ENCODE measurements around the gene GRPEL1.

GRPEL1 gene

DNA sequence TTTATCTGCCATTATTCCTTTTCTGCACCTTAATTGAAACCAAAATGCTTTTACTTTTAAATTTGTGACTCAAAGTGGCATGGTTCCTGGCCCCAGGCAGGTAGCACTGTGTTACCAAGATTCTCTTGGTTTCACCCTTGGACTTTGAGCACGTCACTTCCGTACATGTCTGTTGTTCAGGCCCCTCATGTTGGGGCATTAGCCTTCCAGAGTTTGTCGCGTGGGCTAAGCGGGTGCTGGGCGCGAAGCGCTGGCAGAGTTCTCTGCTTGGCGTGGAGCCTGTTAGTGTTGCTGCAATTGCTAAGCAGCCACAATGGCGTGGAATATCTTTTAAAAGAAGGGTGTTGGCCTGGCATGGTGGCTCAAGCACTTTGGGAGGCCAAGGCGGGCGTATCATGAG, 38.7 kb downstream of the GRPEL1 start:
- Histone ChIP-seq H3K27ac (no peak overlapping the region), H3K4me3 (ENCODE audit: low read depth in 1 of 2, low read length in 1 of 2) (no peak overlapping the region), H3K36me3 (peaks cover 90% of the 10 kb centered on the region), H3K4me1 (ENCODE audit: control insufficient read depth in 1 of 2, insufficient read depth in 1 of 2, low read depth in 1 of 2, low read length in 1 of 2) (no peaks in the 10 kb centered on the region), H3K27me3 (no peaks in the 10 kb centered on the region), H3K9me3 (no peaks in the 10 kb centered on the region)
- TF ChIP-seq, protein P1, sequence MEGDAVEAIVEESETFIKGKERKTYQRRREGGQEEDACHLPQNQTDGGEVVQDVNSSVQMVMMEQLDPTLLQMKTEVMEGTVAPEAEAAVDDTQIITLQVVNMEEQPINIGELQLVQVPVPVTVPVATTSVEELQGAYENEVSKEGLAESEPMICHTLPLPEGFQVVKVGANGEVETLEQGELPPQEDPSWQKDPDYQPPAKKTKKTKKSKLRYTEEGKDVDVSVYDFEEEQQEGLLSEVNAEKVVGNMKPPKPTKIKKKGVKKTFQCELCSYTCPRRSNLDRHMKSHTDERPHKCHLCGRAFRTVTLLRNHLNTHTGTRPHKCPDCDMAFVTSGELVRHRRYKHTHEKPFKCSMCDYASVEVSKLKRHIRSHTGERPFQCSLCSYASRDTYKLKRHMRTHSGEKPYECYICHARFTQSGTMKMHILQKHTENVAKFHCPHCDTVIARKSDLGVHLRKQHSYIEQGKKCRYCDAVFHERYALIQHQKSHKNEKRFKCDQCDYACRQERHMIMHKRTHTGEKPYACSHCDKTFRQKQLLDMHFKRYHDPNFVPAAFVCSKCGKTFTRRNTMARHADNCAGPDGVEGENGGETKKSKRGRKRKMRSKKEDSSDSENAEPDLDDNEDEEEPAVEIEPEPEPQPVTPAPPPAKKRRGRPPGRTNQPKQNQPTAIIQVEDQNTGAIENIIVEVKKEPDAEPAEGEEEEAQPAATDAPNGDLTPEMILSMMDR (IDR thresholded peaks at IDR 0.05), result no peak

DNA sequence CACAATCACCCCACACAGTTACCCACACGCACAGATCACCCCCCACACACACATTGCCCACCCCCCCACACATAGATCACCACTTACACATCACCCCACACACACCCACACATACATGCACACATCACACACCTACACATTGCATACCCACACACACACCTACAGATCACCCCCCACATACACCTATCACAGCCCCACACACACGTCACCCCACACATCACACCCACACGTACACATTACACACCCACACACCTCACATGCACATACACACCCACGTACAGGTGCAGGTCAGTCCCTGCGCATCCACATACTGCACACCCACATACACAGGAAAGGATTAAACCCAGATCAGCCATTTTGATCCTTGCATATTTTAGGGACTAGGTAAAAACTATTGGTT, 40.0 kb downstream of the GRPEL1 start:
- Histone ChIP-seq H3K27me3 (no peaks in the 10 kb centered on the region), H3K36me3 (peaks cover 96% of the 10 kb centered on the region), H3K4me1 (ENCODE audit: control insufficient read depth in 1 of 2, insufficient read depth in 1 of 2, low read depth in 1 of 2, low read length in 1 of 2) (no peaks in the 10 kb centered on the region), H3K27ac (no peak overlapping the region), H3K9me3 (no peaks in the 10 kb centered on the region), H3K4me3 (ENCODE audit: low read depth in 1 of 2, low read length in 1 of 2) (no peak overlapping the region)
- TF ChIP-seq, protein P1 (IDR thresholded peaks at IDR 0.05), result no peak

DNA sequence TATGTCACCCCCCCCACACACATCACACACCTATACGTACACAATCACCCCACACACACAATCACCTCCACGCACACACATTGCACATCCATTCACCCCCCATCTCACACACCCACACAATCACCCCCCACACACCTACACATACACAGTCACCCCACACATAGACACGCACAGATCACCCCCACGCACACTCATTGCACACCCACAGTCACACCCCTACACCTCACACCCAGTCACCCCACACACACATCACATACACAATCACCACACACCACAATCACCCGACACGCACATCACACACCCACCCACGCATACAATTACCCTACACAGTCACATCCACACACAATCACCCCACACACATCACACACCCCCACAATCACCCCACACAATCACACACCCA, 40.6 kb downstream of the GRPEL1 start:
- H3K27ac ChIP-seq, result no peak overlapping the region
- no peaks in the 10 kb centered on the region for H3K4me1 ChIP-seq (ENCODE audit: control insufficient read depth in 1 of 2, insufficient read depth in 1 of 2, low read depth in 1 of 2, low read length in 1 of 2)
- H3K36me3 ChIP-seq, result peaks cover 97% of the 10 kb centered on the region
- H3K9me3 ChIP-seq, result no peaks in the 10 kb centered on the region
- TF ChIP-seq, protein P1 (IDR thresholded peaks at IDR 0.05), result no peak
- H3K27me3 ChIP-seq, result no peaks in the 10 kb centered on the region
- no peak overlapping the region for H3K4me3 ChIP-seq (ENCODE audit: low read depth in 1 of 2, low read length in 1 of 2)

DNA sequence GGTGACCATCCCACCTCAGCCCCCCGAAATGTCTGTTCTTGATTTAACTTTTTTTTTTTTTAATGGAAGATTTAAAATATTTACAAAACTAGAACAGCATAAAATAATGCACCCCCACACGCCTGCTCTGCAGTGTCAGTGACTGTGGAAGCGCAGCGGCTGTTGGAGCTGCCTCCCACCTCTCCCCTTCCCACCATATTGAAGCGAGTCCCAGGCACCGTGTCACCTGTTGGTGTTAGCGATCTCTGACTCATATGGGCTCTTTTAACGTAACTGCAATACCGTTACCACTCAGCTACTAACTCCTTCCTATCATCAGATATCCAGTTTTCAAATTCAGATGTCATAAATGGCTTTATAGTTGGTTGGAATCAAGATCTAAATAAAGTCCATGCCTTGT, 41.8 kb downstream of the GRPEL1 start:
- TF ChIP-seq, protein P1 (IDR thresholded peaks at IDR 0.05), result no peak
- Histone ChIP-seq H3K27me3 (no peaks in the 10 kb centered on the region), H3K36me3 (peaks cover 97% of the 10 kb centered on the region), H3K9me3 (no peaks in the 10 kb centered on the region), H3K4me3 (ENCODE audit: low read depth in 1 of 2, low read length in 1 of 2) (no peak overlapping the region), H3K27ac (no peak overlapping the region), H3K4me1 (ENCODE audit: control insufficient read depth in 1 of 2, insufficient read depth in 1 of 2, low read depth in 1 of 2, low read length in 1 of 2) (no peaks in the 10 kb centered on the region)

DNA sequence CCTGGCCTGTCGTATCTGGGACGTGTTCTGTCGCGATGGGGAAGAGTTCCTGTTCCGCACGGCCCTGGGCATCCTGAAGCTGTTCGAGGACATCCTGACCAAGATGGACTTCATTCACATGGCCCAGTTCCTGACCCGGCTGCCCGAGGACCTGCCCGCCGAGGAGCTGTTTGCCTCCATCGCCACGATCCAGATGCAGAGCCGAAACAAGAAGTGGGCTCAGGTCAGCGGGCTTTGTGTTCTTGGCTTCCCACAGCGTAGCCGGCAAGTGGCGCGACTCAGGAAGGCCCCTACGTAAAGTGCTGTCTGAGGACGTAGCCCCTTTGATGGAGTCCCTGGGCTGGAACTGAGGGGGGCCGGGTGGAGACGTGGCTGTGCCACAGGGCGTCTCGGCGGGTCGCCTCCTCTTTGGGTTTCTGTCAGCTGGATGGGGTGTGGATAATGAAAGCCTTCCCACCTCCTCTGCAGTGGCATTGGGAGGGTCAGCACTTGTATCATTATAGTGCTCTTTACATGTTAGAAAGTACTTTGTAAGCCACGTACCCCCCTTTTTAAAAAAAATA, 42.7 kb downstream of the GRPEL1 start:
- H3K9me3 ChIP-seq, result no peaks in the 10 kb centered on the region
- H3K36me3 ChIP-seq, result peaks cover 93% of the 10 kb centered on the region
- no peak overlapping the region for H3K4me3 ChIP-seq (ENCODE audit: low read depth in 1 of 2, low read length in 1 of 2)
- H3K27me3 ChIP-seq, result no peaks in the 10 kb centered on the region
- H3K4me1 ChIP-seq (ENCODE audit: control insufficient read depth in 1 of 2, insufficient read depth in 1 of 2, low read depth in 1 of 2, low read length in 1 of 2), result no peaks in the 10 kb centered on the region
- TF ChIP-seq, protein P1 (IDR thresholded peaks at IDR 0.05), result no peak
- no peak overlapping the region for H3K27ac ChIP-seq

All from neutrophil (primary cell).